Measurements from ENCODE around the gene EIF5A.

EIF5A gene

DNA sequence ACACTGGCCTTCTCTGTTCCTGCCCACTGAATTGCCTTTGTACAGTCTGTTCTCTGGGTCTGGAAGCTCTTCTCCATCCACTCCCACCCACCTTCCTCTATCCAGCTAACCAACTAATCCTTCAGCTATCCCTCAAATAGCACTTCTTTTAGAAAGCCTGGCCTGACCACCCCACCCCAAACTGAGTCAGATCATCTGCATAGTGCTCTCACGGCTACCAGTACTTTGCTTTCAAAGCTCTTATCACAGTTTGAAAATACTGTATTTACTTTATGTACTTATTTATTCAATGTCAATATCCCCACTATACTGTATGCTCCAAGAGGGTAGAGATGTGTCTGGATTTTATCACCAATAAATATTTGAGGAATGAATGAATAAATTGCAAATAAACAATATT lies 40.6 kb upstream of the EIF5A start:
- no peak for TF ChIP-seq CEBPB (IDR thresholded peaks at IDR 0.05)
- TF ChIP-seq EP300 (IDR thresholded peaks at IDR 0.05; ENCODE audit: borderline replicate concordance), result no peak
- TF ChIP-seq NFIC (IDR thresholded peaks at IDR 0.05), result no peak
- TF ChIP-seq TEAD4 (IDR thresholded peaks at IDR 0.05), result no peak
- no peak for TF ChIP-seq USF1 (IDR thresholded peaks at IDR 0.05)

DNA sequence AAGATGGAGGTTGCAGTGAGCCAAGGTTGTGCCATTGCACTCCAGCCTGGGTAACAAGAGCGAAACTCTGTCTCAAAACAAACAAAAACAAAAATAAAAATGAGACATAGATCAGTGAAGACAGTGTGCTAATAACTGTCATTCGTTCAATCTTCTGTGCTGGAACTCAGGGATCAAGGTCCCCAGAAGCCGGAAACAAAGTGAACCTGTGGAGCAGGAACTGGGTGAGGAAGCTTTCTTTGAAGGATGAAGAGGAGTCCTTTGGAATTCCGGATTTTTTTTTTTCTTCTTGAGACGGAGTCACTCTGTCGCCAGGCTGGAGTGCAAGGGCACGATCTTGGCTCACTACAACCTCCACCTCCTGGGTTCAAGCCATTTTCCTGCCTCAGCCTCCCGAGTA lies 28.0 kb upstream of the EIF5A start:
- no peak for TF ChIP-seq YY1 (IDR thresholded peaks at IDR 0.05; ENCODE audit: low read depth)
- TF ChIP-seq, protein P1, sequence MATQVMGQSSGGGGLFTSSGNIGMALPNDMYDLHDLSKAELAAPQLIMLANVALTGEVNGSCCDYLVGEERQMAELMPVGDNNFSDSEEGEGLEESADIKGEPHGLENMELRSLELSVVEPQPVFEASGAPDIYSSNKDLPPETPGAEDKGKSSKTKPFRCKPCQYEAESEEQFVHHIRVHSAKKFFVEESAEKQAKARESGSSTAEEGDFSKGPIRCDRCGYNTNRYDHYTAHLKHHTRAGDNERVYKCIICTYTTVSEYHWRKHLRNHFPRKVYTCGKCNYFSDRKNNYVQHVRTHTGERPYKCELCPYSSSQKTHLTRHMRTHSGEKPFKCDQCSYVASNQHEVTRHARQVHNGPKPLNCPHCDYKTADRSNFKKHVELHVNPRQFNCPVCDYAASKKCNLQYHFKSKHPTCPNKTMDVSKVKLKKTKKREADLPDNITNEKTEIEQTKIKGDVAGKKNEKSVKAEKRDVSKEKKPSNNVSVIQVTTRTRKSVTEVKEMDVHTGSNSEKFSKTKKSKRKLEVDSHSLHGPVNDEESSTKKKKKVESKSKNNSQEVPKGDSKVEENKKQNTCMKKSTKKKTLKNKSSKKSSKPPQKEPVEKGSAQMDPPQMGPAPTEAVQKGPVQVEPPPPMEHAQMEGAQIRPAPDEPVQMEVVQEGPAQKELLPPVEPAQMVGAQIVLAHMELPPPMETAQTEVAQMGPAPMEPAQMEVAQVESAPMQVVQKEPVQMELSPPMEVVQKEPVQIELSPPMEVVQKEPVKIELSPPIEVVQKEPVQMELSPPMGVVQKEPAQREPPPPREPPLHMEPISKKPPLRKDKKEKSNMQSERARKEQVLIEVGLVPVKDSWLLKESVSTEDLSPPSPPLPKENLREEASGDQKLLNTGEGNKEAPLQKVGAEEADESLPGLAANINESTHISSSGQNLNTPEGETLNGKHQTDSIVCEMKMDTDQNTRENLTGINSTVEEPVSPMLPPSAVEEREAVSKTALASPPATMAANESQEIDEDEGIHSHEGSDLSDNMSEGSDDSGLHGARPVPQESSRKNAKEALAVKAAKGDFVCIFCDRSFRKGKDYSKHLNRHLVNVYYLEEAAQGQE (IDR thresholded peaks at IDR 0.05; ENCODE audit: low read depth), result no peak
- no peak for TF ChIP-seq CREB1 (IDR thresholded peaks at IDR 0.05; ENCODE audit: low read depth)
- TF ChIP-seq NFIC (IDR thresholded peaks at IDR 0.05), result no peak
- TF ChIP-seq USF1 (IDR thresholded peaks at IDR 0.05), result no peak
- no peak for TF ChIP-seq EP300 (IDR thresholded peaks at IDR 0.05; ENCODE audit: borderline replicate concordance)
- no peak for TF ChIP-seq RAD21 (IDR thresholded peaks at IDR 0.05; ENCODE audit: low read depth)
- no peak for TF ChIP-seq TAF1 (IDR thresholded peaks at IDR 0.05; ENCODE audit: low read depth)
- no peak for TF ChIP-seq FOXM1 (IDR thresholded peaks at IDR 0.05; ENCODE audit: borderline replicate concordance, low read depth)
- TF ChIP-seq TEAD4 (IDR thresholded peaks at IDR 0.05), result no peak
- no peak for TF ChIP-seq ZBTB7A (IDR thresholded peaks at IDR 0.05; ENCODE audit: low read depth)
- no peak for TF ChIP-seq TCF12 (IDR thresholded peaks at IDR 0.05; ENCODE audit: low read depth)

DNA sequence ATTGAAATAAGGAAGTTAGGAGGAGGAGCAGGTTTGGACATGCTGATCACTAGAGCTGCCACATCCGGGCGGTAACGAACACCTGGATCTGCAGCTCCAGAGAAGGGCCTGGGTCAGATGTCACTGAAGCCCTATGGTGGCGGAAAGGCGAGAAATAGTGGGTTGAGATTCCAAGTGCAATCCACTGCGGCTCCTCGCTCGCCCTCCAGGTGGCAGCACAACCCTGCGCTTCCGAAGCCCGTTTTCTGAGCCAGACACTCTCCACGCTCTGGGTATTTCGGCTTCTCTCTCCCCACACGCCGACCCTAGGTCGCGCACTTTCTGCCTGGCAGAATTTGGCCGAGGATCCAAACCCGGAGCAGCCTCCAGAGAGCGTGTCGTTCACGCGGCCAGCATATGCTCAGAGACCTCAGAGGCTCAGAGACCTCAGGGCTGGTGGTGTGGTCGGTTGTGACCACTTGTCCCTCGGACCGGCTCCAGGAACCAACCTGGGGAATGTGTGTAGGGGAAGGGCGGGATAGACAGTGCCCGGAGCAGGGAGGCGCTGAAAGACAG lies 26.8 kb upstream of the EIF5A start:
- TF ChIP-seq FOXM1 (IDR thresholded peaks at IDR 0.05; ENCODE audit: borderline replicate concordance, low read depth) (no peak), USF1 (IDR thresholded peaks at IDR 0.05) (no peak), TAF1 (IDR thresholded peaks at IDR 0.05; ENCODE audit: low read depth) (no peak), TCF12 (IDR thresholded peaks at IDR 0.05; ENCODE audit: low read depth) (no peak), TEAD4 (IDR thresholded peaks at IDR 0.05) (peak; percentile 22; the same call in 1 of the 2 replicates), CREB1 (IDR thresholded peaks at IDR 0.05; ENCODE audit: low read depth) (no peak), ZBTB7A (IDR thresholded peaks at IDR 0.05; ENCODE audit: low read depth) (0 out of 2 replicates have a peak, but pooled peaks have one; percentile 39), EGR1 (IDR thresholded peaks at IDR 0.05) (no peak), NFIC (IDR thresholded peaks at IDR 0.05) (no peak), EP300 (IDR thresholded peaks at IDR 0.05; ENCODE audit: borderline replicate concordance) (no peak), YY1 (IDR thresholded peaks at IDR 0.05; ENCODE audit: low read depth) (0 out of 2 replicates have a peak, but pooled peaks have one; percentile 32), CEBPB (IDR thresholded peaks at IDR 0.05) (no peak), RAD21 (IDR thresholded peaks at IDR 0.05; ENCODE audit: low read depth) (peak; percentile 98)
- TF ChIP-seq, protein P2, sequence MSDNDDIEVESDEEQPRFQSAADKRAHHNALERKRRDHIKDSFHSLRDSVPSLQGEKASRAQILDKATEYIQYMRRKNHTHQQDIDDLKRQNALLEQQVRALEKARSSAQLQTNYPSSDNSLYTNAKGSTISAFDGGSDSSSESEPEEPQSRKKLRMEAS (IDR thresholded peaks at IDR 0.05), result peak; percentile 52
- TF ChIP-seq, protein P1 (IDR thresholded peaks at IDR 0.05; ENCODE audit: low read depth), result no peak

DNA sequence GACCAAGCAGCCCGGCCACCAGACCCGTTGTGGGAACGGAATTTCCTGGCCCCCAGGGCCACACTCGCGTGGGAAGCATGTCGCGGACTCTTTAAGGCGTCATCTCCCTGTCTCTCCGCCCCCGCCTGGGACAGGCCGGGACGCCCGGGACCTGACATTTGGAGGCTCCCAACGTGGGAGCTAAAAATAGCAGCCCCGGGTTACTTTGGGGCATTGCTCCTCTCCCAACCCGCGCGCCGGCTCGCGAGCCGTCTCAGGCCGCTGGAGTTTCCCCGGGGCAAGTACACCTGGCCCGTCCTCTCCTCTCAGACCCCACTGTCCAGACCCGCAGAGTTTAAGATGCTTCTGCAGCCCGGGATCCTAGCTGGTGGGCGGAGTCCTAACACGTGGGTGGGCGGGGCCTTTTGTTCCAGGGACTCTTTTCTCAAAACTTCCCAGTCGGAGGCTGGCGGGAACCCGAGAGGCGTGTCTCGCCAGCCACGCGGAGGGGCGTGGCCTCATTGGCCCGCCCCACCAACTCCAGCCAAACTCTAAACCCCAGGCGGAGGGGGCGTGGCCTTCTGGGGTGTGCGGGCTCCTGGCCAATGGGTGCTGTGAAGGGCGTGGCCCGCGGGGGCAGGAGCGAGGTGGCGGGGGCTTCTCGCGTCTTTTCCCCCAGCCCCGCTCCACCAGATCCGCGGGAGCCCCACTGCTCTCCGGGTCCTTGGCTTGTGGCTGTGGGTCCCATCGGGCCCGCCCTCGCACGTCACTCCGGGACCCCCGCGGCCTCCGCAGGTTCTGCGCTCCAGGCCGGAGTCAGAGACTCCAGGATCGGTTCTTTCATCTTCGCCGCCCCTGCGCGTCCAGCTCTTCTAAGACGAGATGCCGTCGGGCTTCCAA lies 26.1 kb upstream of the EIF5A start, which contains the start of gene SLC2A4:
Gene SLC2A4 (plus strand): TSS at position 645 of the 879 bp plus-strand sequence. CDS start 217 bp downstream, at position 862.
- no peak for TF ChIP-seq CREB1 (IDR thresholded peaks at IDR 0.05; ENCODE audit: low read depth)
- TF ChIP-seq TCF12 (IDR thresholded peaks at IDR 0.05; ENCODE audit: low read depth), result no peak
- 0 out of 2 replicates have a peak, but pooled peaks have one; percentile 7 for TF ChIP-seq NFIC (IDR thresholded peaks at IDR 0.05)
- TF ChIP-seq RAD21 (IDR thresholded peaks at IDR 0.05; ENCODE audit: low read depth), result no peak
- TF ChIP-seq, protein P2 (IDR thresholded peaks at IDR 0.05), result peak; percentile 91
- peak; percentile 19; the same call in 1 of the 2 replicates for TF ChIP-seq EGR1 (IDR thresholded peaks at IDR 0.05)
- TF ChIP-seq FOXM1 (IDR thresholded peaks at IDR 0.05; ENCODE audit: borderline replicate concordance, low read depth), result no peak
- TF ChIP-seq USF1 (IDR thresholded peaks at IDR 0.05), result peak; percentile 45
- peak; percentile 79 for TF ChIP-seq ZBTB7A (IDR thresholded peaks at IDR 0.05; ENCODE audit: low read depth)
